GM23248 (cell line): ENCODE data around the gene TMEM17. TPM values are rescaled to one million over a fixed set of nuclear protein-coding genes. Genes with fewer than 3 reads are reported as not detected.

Experiments
- DNase-seq: peaks from one replicate; pipeline ENCODE4 v3.0.0-alpha.2; 2015
- H2AFZ ChIP-seq: fragments of 200-600 bp; sonication (generic); 2 replicates; pipeline ENCODE4 v1.6.1; 2016; ENCODE audit warnings: antibody characterized with exemption
- H3F3A ChIP-seq: fragments of 200-600 bp; sonication (generic); 2 replicates; pipeline ENCODE4 v1.6.1; 2016; ENCODE audit warnings: mild to moderate bottlenecking, antibody characterized with exemption, mixed run types; ENCODE audit not compliant: insufficient read depth
- H3K27ac ChIP-seq: fragments of 200-600 bp; sonication (generic); 2 replicates; pipeline ENCODE4 v1.5.1; 2016; ENCODE audit warnings: mild to moderate bottlenecking
- H3K27me3 ChIP-seq: fragments of 200-600 bp; sonication (generic); replicated peaks from 2 replicates; pipeline ENCODE4 v1.6.1; 2016; ENCODE audit warnings: mild to moderate bottlenecking; ENCODE audit not compliant: insufficient read depth
- H3K36me3 ChIP-seq: fragments of 200-600 bp; sonication (generic); 2 replicates; pipeline ENCODE4 v1.6.1; 2016; ENCODE audit warnings: low read depth, mild to moderate bottlenecking
- H3K4me1 ChIP-seq: fragments of 200-600 bp; sonication (generic); 2 replicates; pipeline ENCODE4 v1.6.1; 2016; ENCODE audit warnings: mild to moderate bottlenecking; ENCODE audit not compliant: insufficient read depth
- H3K4me2 ChIP-seq: fragments of 200-600 bp; sonication (generic); one replicate; pipeline ENCODE4 v1.6.1; 2016; ENCODE audit warnings: mild to moderate bottlenecking; ENCODE audit not compliant: unreplicated experiment
- H3K4me3 ChIP-seq: fragments of 200-600 bp; sonication (generic); 2 replicates; pipeline ENCODE4 v1.5.1; 2016; ENCODE audit warnings: mild to moderate bottlenecking
- H3K79me2 ChIP-seq: fragments of 200-600 bp; sonication (generic); 2 replicates; pipeline ENCODE4 v1.6.1; 2016; ENCODE audit warnings: mild to moderate bottlenecking; ENCODE audit not compliant: insufficient read depth
- H3K9ac ChIP-seq: fragments of 200-600 bp; sonication (generic); 2 replicates; pipeline ENCODE4 v1.6.1; 2016; ENCODE audit warnings: mild to moderate bottlenecking
- H3K9me2 ChIP-seq: fragments of 200-600 bp; sonication (generic); 2 replicates; pipeline ENCODE4 v1.6.1; 2016; ENCODE audit warnings: mixed run types, mild to moderate bottlenecking, moderate library complexity; ENCODE audit not compliant: insufficient read depth
- H3K9me3 ChIP-seq: fragments of 200-600 bp; sonication (generic); one replicate; pipeline ENCODE4 v1.6.1; 2017; ENCODE audit warnings: low read depth
- H4K20me1 ChIP-seq: fragments of 200-600 bp; sonication (generic); 2 replicates; pipeline ENCODE4 v1.6.0; 2016; ENCODE audit not compliant: insufficient read depth
- EZH2 ChIP-seq: fragments of 200-600 bp; sonication (generic); IDR thresholded peaks from 2 replicates; pipeline ENCODE4 v1.6.1; 2018; ENCODE audit warnings: antibody characterized with exemption, mild to moderate bottlenecking; ENCODE audit not compliant: insufficient read depth, poor library complexity, severe bottlenecking
- EZH2phosphoT487 ChIP-seq: fragments of 200-600 bp; sonication (generic); IDR thresholded peaks from 2 replicates; pipeline ENCODE4 v1.6.1; 2018; ENCODE audit warnings: antibody characterized with exemption, moderate library complexity, mild to moderate bottlenecking, low read depth; ENCODE audit not compliant: insufficient read depth
- WGBS, 2 experiments: methylation state at CpG; one replicate each; pipeline ENCODE4 v1.1.6; 2015 to 2017; ENCODE audit warnings: low lambda C conversion rate in 2 of 2, low coverage in 1 of 2; ENCODE audit errors: missing lambda C conversion rate in 2 of 2; 5-methylcytosine and 5-hydroxymethylcytosine counted together
- in situ Hi-C: fragments of 300-500 bp; cut with MboI; formaldehyde crosslinking; loops from 2 replicates; pipeline ENCODE4 v1.15.0; 2020
- polyA plus RNA-seq: library from polyadenylated mRNA; unstranded; fragments of >200 nt; fragmentation: Nextera tagmentation; extraction: Ambion mirVana; gene quantifications from 2 replicates; pipeline ENCODE4 v1.2.1, GENCODE V29; 2016
- total RNA-seq: library from RNA; depleted of rRNA; stranded (reverse); fragments of >200 nt; shearing (Covaris generic); gene quantifications from 2 replicates; pipeline ENCODE4 v1.2.3, GENCODE V29; 2014

The TMEM17 gene
- total and polyA plus RNA-seq, 2 experiments from 2014 or later: 3.7 to 5.7 TPM

DNA sequence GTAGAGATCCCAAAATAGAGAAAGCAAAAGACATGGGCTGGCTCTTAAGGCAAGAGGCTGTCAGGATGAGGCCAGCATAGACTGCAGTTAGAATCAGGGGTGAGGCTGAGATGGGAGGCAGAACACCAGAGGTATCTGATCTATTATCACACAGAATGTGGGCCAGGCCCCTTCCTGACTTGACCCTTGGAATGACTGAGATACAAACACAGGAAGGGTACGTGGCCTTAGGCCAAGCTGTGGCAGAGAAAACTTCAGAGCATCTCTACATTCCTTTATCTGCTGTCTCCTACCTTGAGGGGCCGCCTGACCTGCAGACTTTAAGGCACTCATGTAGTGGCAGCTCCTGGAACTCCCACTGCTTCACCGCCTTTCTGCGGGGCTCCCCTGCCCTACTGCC, 28.4 kb downstream of the TMEM17 start:
- peaks cover 26% of the 10 kb centered on the region for H3K4me1 ChIP-seq
- no peaks in the 10 kb centered on the region for H3K27me3 ChIP-seq
- no peak overlapping the region for H3K27ac ChIP-seq
- H3K9ac ChIP-seq: no peak overlapping the region
- WGBS, 2 experiments: 97 to 99% methylated on average over 4 of the region's 4 CpGs
- TF ChIP-seq EZH2phosphoT487 (no peak), EZH2 (no peak)
- no peaks in the 10 kb centered on the region for H3K36me3 ChIP-seq
- no peak overlapping the region for H3K4me2 ChIP-seq
- no peaks in the 10 kb centered on the region for H3K79me2 ChIP-seq
- H4K20me1 ChIP-seq: no peaks in the 10 kb centered on the region
- H2AFZ ChIP-seq: peak overlapping the region; percentile 75
- DNase-seq: no peak
- H3K9me2 ChIP-seq: no peaks in the 10 kb centered on the region
- peaks cover 6% of the 10 kb centered on the region; the same call in 1 of the 2 replicates for H3F3A ChIP-seq
- no peaks in the 10 kb centered on the region for H3K9me3 ChIP-seq
- no peak overlapping the region for H3K4me3 ChIP-seq
- in situ Hi-C loops: no loop called here

DNA sequence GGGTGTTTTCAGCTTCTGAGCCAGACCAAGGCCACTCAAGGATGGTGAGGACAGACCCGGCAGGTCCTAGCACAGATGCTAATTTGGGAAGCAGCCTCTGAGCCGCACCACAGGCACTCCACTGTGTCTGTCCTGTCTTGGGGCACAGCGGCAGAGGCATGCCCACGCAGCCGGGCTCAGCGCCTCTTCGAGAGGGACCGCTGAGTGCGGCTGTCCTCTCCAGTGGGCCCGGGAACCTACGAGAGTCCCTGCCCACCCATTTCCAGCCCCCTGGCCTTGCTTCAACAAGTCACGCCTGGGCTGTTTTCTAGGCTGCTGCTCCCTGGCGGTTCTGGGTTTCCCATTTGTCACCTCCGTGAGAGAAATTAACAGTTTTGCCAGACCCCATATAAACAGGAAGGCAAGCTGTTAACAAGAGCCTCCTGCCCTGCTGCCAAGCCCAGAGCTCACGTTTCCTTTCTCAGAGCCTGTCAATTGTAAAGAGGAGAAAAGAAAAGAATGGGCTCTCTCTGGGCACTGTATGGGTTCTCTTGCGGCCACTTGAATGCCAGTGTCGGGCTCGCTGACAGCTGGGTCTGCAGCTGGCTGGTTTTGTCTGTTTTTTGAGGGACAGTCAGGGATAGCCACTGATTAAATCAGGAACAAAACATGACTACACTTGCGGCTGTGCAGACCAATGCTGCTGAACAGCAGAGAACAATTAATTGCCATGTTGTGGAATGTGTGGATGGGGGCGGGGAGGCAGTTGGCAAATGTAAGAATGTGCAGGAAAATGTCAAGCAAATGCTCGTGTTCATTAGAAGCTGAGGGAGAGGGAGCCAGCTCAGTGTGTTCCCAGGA, 30.6 kb downstream of the TMEM17 start:
- H3K79me2 ChIP-seq: no peaks in the 10 kb centered on the region
- peaks cover 36% of the 10 kb centered on the region for H3K4me1 ChIP-seq

DNA sequence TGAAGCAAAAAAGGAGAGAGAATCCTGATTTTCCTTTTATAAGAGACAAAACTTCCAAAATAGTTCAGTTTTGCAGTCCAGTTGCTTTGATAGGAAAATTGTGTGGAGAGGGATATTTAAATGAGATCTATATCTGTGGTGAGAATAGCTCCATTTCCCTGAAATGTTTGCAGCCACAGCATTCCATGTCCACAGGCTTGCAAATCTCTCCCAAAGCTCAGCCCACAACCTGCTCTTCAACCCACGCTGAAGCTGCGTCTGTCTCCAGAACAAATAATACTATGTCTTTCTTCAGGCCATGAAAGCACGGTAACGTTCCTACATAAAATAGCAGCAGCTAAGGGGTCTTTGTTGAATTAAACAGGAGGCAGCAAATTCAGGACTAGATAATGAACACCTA, 31.8 kb downstream of the TMEM17 start:
- Histone ChIP-seq H3K27me3 (no peaks in the 10 kb centered on the region), H3K9ac (no peak overlapping the region), H3K4me3 (no peak overlapping the region), H2AFZ (0 out of 2 replicates have a peak overlapping the region, but pooled peaks have one; percentile 71), H3K79me2 (no peaks in the 10 kb centered on the region), H3K4me1 (peaks cover 36% of the 10 kb centered on the region), H3K36me3 (no peaks in the 10 kb centered on the region), H3K27ac (no peak overlapping the region), H4K20me1 (no peaks in the 10 kb centered on the region), H3F3A (peaks cover 14% of the 10 kb centered on the region; the same call in 1 of the 2 replicates), H3K9me2 (no peaks in the 10 kb centered on the region), H3K9me3 (no peaks in the 10 kb centered on the region), H3K4me2 (no peak overlapping the region)
- DNase-seq: no peak
- 90 to 92% methylated on average over 4 of the region's 4 CpGs for WGBS, 2 experiments
- in situ Hi-C loops: no loop called here
- TF ChIP-seq EZH2phosphoT487 (no peak), EZH2 (no peak)

More for the DNA sequence above, 30.6 kb downstream of the TMEM17 start:
- peak overlapping the region; percentile 71 for H2AFZ ChIP-seq
- H3K36me3 ChIP-seq: no peaks in the 10 kb centered on the region
- no peak overlapping the region for H3K27ac ChIP-seq
- peak overlapping the region; percentile 81 for H3K4me2 ChIP-seq
- no peaks in the 10 kb centered on the region for H3K27me3 ChIP-seq
- peak overlapping the region; percentile 38 for H3K4me3 ChIP-seq
- peak overlapping the region; percentile 6; the same call in 1 of the 2 replicates for H3K9ac ChIP-seq
- no peaks in the 10 kb centered on the region for H4K20me1 ChIP-seq
- DNase-seq: peak; percentile 54
- H3K9me2 ChIP-seq: no peaks in the 10 kb centered on the region
- in situ Hi-C loops: no loop called here
- H3K9me3 ChIP-seq: no peaks in the 10 kb centered on the region
- 5 to 7% methylated on average over 17 to 20 of the region's 21 CpGs for WGBS, 2 experiments
- peaks cover 14% of the 10 kb centered on the region; the same call in 1 of the 2 replicates for H3F3A ChIP-seq
- TF ChIP-seq EZH2: no peak
- no peak for TF ChIP-seq EZH2phosphoT487

- no peaks in the 10 kb centered on the region for H3K36me3 ChIP-seq
- no peak overlapping the region for H3K9ac ChIP-seq
- TF ChIP-seq EZH2 (no peak), EZH2phosphoT487 (no peak)
- no peaks in the 10 kb centered on the region for H3K79me2 ChIP-seq
- WGBS, 2 experiments: 92 to 96% methylated on average over 1 of the region's 1 CpG
- no peak overlapping the region for H2AFZ ChIP-seq
- H3K4me2 ChIP-seq: no peak overlapping the region
- no peak overlapping the region for H3K27ac ChIP-seq
- no peaks in the 10 kb centered on the region for H3K9me3 ChIP-seq
- H3K4me3 ChIP-seq: no peak overlapping the region
- H3K9me2 ChIP-seq: no peaks in the 10 kb centered on the region
- no peak for DNase-seq
- in situ Hi-C loops: no loop called here
- no peaks in the 10 kb centered on the region for H4K20me1 ChIP-seq
- peaks cover 14% of the 10 kb centered on the region; the same call in 1 of the 2 replicates for H3F3A ChIP-seq
- peaks cover 36% of the 10 kb centered on the region for H3K4me1 ChIP-seq
- H3K27me3 ChIP-seq: no peaks in the 10 kb centered on the region
Observed at GRCh38 chr2:62473246-62473827, 32.7 kb downstream of the TMEM17 start.
